Mucosa of rectum (tissue), 2 donors: ENCODE data around the gene NINL.

Experiments
- H3K27ac ChIP-seq, 2 donors: one replicate each; pipeline ENCODE4 v1.7.0; 2013; ENCODE audit warnings: inconsistent platforms in 2 of 2, low read depth in 2 of 2, low read length in 2 of 2
- H3K27me3 ChIP-seq, 2 donors: one replicate each; pipeline ENCODE4 v1.7.0; 2013; ENCODE audit warnings: low read length in 2 of 2; ENCODE audit not compliant: control insufficient read depth in 2 of 2, insufficient read depth in 2 of 2
- H3K36me3 ChIP-seq, 2 donors: one replicate each; pipeline ENCODE4 v1.7.0; 2013; ENCODE audit warnings: low read length in 2 of 2; ENCODE audit not compliant: control insufficient read depth in 2 of 2, insufficient read depth in 2 of 2
- H3K4me1 ChIP-seq, 2 donors: one replicate each; pipeline ENCODE4 v1.7.0; 2013; ENCODE audit warnings: low read length in 2 of 2, mild to moderate bottlenecking in 1 of 2; ENCODE audit not compliant: control insufficient read depth in 2 of 2, insufficient read depth in 2 of 2
- H3K4me3 ChIP-seq, 2 donors: one replicate each; pipeline ENCODE4 v1.7.0; 2013; ENCODE audit warnings: low read length in 2 of 2
- H3K9ac ChIP-seq, 2 donors: one replicate each; pipeline ENCODE4 v1.7.0; 2013; ENCODE audit warnings: low read length in 2 of 2, low read depth in 1 of 2, mild to moderate bottlenecking in 1 of 2
- H3K9me3 ChIP-seq, 2 donors: one replicate each; pipeline ENCODE4 v1.7.0; 2013; ENCODE audit warnings: low read length in 2 of 2; ENCODE audit not compliant: control insufficient read depth in 2 of 2
- donor health status: healthy.
- donor health status: Normal muscosa, but diverticular disease.

The NINL gene

GRCh38 chr20:25487306-25487705, 98.0 kb downstream of the NINL start:
- no peaks in the 10 kb centered on the region for H3K4me1 ChIP-seq
- no peak overlapping the region for H3K9ac ChIP-seq
- no peaks in the 10 kb centered on the region for H3K9me3 ChIP-seq
- no peak overlapping the region for H3K27ac ChIP-seq
- H3K27me3 ChIP-seq, result no peaks in the 10 kb centered on the region
- peaks cover 0 to 3% of the 10 kb centered on the region in 2 donors for H3K36me3 ChIP-seq
- no peak overlapping the region for H3K4me3 ChIP-seq

GRCh38 chr20:25486377-25486776, 99.0 kb downstream of the NINL start:
- Histone ChIP-seq H3K4me1 (no peaks in the 10 kb centered on the region), H3K9me3 (no peaks in the 10 kb centered on the region), H3K27me3 (no peaks in the 10 kb centered on the region), H3K9ac (no peak overlapping the region), H3K36me3 (peaks cover 0 to 3% of the 10 kb centered on the region in 2 donors), H3K27ac (no peak overlapping the region), H3K4me3 (no peak overlapping the region)

- Histone ChIP-seq H3K4me3 (no peak overlapping the region), H3K36me3 (peaks cover 0 to 3% of the 10 kb centered on the region in 2 donors), H3K27me3 (no peaks in the 10 kb centered on the region), H3K9ac (no peak overlapping the region), H3K9me3 (no peaks in the 10 kb centered on the region), H3K27ac (no peak overlapping the region), H3K4me1 (no peaks in the 10 kb centered on the region)
Observed at GRCh38 chr20:25485872-25486271, 99.5 kb downstream of the NINL start.

- Histone ChIP-seq H3K27ac (no peak overlapping the region), H3K36me3 (peaks cover 0 to 3% of the 10 kb centered on the region in 2 donors)
Observed at GRCh38 chr20:25484911-25485511, 100.3 kb downstream of the NINL start.

GRCh38 chr20:25484224-25484846, 101.0 kb downstream of the NINL start:
- no peaks in the 10 kb centered on the region for H3K27me3 ChIP-seq

More at GRCh38 chr20:25484911-25485511, 100.3 kb downstream of the NINL start:
- Histone ChIP-seq H3K4me1 (no peaks in the 10 kb centered on the region), H3K9ac (no peak overlapping the region), H3K27me3 (no peaks in the 10 kb centered on the region), H3K9me3 (no peaks in the 10 kb centered on the region), H3K4me3 (no peak overlapping the region)

GRCh38 chr20:25483431-25484132, 101.7 kb downstream of the NINL start:
- Histone ChIP-seq H3K4me3 (no peak overlapping the region), H3K9ac (no peak overlapping the region), H3K27ac (no peak overlapping the region), H3K9me3 (no peaks in the 10 kb centered on the region), H3K27me3 (no peaks in the 10 kb centered on the region), H3K36me3 (peaks cover 0 to 2% of the 10 kb centered on the region in 2 donors), H3K4me1 (no peaks in the 10 kb centered on the region)

More at GRCh38 chr20:25484224-25484846, 101.0 kb downstream of the NINL start:
- Histone ChIP-seq H3K4me1 (no peaks in the 10 kb centered on the region), H3K27ac (no peak overlapping the region), H3K9me3 (no peaks in the 10 kb centered on the region), H3K36me3 (peaks cover 0 to 3% of the 10 kb centered on the region in 2 donors), H3K4me3 (no peak overlapping the region), H3K9ac (no peak overlapping the region)

GRCh38 chr20:25481918-25482253, 103.4 kb downstream of the NINL start:
- H3K4me1 ChIP-seq, result no peaks in the 10 kb centered on the region
- no peak overlapping the region for H3K4me3 ChIP-seq
- no peak overlapping the region for H3K9ac ChIP-seq
- no peaks in the 10 kb centered on the region for H3K27me3 ChIP-seq
- peaks cover 0 to 2% of the 10 kb centered on the region in 2 donors for H3K36me3 ChIP-seq
- no peak overlapping the region for H3K27ac ChIP-seq
- no peaks in the 10 kb centered on the region for H3K9me3 ChIP-seq

- no peaks in the 10 kb centered on the region for H3K9me3 ChIP-seq
- H3K4me1 ChIP-seq, result no peaks in the 10 kb centered on the region
- H3K9ac ChIP-seq, result no peak overlapping the region
- peaks cover 0 to 2% of the 10 kb centered on the region in 2 donors for H3K36me3 ChIP-seq
- H3K27ac ChIP-seq, result no peak overlapping the region
- no peaks in the 10 kb centered on the region for H3K27me3 ChIP-seq
- no peak overlapping the region for H3K4me3 ChIP-seq
Observed at GRCh38 chr20:25481235-25481917, 104.0 kb downstream of the NINL start.

GRCh38 chr20:25480797-25481196, 104.5 kb downstream of the NINL start:
- Histone ChIP-seq H3K9me3 (no peaks in the 10 kb centered on the region), H3K27ac (no peak overlapping the region), H3K4me3 (no peak overlapping the region), H3K27me3 (no peaks in the 10 kb centered on the region), H3K4me1 (no peaks in the 10 kb centered on the region), H3K9ac (no peak overlapping the region), H3K36me3 (peaks cover 0 to 2% of the 10 kb centered on the region in 2 donors)

GRCh38 chr20:25480156-25480555, 105.2 kb downstream of the NINL start:
- Histone ChIP-seq H3K27me3 (no peaks in the 10 kb centered on the region), H3K9ac (no peak overlapping the region), H3K4me3 (no peak overlapping the region), H3K4me1 (no peaks in the 10 kb centered on the region), H3K36me3 (peaks cover 0 to 2% of the 10 kb centered on the region in 2 donors), H3K9me3 (no peaks in the 10 kb centered on the region), H3K27ac (no peak overlapping the region)
